Measurements from ENCODE around the gene DKK3.

DNA sequence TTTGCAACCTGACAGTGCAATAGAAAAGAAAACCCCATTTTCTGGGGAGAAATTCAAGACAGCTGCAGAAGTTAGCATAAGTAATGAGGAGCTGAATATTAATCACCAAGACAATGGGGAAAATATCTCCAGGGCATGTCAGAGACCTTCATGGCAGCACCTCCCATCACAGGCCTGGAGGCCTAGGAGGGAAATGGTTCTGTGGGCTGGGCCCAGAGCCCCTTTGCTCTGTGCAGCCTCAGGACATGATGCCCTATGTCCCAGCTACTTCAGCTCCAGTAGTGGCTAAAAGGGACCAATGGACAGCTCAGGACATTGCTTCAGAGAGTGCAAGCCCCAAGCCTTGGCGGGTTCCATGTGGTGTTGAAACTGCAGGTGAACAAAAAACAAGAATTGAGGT is 14.6 kb upstream of the DKK3 start:
- no peak for TF ChIP-seq POLR2A (IDR thresholded peaks at IDR 0.05; ENCODE audit: low read depth)
- TF ChIP-seq, protein P1, sequence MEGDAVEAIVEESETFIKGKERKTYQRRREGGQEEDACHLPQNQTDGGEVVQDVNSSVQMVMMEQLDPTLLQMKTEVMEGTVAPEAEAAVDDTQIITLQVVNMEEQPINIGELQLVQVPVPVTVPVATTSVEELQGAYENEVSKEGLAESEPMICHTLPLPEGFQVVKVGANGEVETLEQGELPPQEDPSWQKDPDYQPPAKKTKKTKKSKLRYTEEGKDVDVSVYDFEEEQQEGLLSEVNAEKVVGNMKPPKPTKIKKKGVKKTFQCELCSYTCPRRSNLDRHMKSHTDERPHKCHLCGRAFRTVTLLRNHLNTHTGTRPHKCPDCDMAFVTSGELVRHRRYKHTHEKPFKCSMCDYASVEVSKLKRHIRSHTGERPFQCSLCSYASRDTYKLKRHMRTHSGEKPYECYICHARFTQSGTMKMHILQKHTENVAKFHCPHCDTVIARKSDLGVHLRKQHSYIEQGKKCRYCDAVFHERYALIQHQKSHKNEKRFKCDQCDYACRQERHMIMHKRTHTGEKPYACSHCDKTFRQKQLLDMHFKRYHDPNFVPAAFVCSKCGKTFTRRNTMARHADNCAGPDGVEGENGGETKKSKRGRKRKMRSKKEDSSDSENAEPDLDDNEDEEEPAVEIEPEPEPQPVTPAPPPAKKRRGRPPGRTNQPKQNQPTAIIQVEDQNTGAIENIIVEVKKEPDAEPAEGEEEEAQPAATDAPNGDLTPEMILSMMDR (IDR thresholded peaks at IDR 0.05) = no peak
